Inflammatory macrophage treated with lipopolysaccharide for 4 hours (primary cell): ENCODE data around the gene SERTM1.
A peak's percentile ranks its signal among the peaks of the same experiment; 100 is the strongest.

ENCODE experiments used
- DNase-seq: peaks from one replicate; pipeline ENCODE4 v3.0.0-alpha.2; 2020

The SERTM1 gene

GRCh38 chr13:36712770-36713169 is 39.0 kb downstream of the SERTM1 start:
- DNase-seq, result no peak

DNA sequence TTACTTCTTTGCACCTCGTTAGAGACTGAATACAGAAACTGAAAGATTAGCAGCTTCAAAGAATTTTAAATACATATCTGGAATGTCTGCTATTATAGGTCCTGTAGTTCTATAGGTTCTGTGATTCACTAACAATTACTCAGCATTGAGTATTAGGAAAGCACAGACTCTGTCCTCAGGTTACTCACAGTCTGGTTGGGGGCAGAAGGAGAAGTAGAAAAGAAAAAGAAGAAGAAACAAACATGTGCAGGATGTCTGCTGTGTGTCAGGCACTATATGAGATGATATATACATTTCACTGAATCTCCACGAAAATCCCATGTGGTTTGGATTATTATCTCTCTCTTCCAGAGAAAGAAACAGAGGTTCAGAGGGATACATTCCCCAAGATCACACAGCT is 40.1 kb downstream of the SERTM1 start:
- DNase-seq, result peak; percentile 10

GRCh38 chr13:36715841-36716240 is 42.0 kb downstream of the SERTM1 start:
- no peak for DNase-seq

GRCh38 chr13:36717017-36717416 is 43.2 kb downstream of the SERTM1 start:
- DNase-seq, result no peak

DNA sequence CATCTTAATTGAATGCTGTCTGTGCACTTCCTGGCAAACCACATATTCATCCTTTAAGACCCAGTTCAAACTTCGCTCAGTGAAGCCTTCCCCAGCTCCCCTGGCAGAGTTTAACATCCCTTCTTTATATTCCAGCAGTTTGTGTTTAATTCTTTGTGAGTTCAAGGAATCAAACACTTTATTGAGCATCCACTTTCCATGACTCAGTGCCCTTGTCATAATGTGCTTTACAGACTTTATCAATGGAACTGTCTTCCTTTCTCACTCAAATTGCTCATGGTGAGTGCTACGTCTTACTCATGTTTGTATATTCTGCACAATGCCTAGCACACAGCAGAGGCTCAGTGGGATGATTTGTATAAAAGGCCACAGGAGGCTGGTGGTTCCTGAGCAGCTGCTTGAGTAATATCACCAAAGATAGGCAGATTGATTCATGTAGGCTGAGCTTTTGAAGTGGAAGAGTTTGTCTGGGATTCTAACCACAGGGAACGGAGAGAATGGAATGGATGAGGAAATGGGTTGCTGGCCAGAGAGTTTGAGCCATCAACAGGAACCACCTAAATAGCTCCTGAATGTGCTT is 44.2 kb downstream of the SERTM1 start:
- no peak for DNase-seq

DNA sequence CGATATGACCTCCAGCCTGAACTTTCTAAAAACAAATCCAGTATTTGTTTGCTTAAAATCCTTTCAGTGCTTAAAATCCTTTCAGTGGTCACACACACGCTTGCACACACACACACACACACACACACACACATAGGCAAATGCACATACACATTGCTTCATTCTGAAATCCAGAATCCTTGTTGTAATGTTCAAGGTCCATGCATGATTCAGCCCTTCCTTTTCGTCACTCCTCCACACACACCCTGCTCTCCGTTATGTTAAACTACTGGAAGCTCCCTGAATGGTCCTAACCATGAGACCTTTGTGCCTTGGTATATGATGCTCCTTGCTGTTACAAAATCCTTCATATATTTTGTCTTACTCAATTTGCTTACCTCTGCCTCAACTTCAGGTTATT is 44.9 kb downstream of the SERTM1 start:
- DNase-seq, result no peak

GRCh38 chr13:36724141-36724540 is 50.3 kb downstream of the SERTM1 start:
- DNase-seq, result no peak

DNA sequence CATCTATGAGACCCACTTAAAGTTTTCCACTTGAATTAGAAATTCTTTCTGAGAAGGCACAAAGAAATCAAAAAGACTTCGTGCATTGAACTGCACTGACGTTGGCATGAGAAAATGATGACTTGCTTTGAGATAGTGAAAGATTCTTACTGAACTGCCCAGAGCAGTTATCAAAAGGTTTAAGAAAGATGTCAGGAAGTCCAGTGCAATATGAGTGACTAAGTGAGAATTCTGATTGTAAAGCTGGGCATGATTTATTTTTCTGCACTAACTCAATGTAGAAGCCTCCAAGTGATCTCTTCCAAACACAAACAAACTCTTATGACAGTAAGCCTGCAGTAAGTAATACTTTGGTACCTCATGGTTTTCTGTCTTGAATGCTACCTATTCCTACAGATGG is 52.1 kb downstream of the SERTM1 start:
- DNase-seq, result no peak

- no peak for DNase-seq
These were observed 54.2 kb downstream of the SERTM1 start for GRCh38 chr13:36728006-36728405.

DNA sequence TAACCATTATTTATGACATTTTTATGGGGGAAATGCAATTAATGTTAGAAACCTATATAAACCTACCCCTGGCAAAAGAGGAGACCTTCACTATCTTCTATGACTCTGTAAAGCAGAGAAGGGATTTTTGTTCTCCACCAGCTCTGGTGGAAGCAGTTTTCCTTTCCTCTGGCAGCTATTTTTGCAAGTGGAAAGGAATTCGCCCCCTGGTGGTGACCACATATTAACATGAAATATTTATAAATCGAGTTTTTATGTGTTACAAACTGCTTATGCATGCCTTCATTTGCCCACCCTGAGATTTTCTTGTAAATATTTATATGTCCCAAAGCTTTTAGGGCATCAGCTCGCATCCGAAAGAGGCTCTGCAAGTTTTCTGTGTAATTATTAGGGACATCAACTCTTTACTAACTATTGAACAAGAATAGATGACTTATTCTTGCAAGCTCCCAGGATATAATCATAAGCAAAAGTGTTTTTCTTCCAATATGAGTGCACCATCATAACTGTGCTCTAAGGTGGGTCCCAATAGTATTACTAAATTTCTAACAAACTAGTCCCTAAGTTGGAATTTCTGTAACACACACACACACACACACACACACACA is 62.4 kb downstream of the SERTM1 start:
- DNase-seq, result peak; percentile 59

DNA sequence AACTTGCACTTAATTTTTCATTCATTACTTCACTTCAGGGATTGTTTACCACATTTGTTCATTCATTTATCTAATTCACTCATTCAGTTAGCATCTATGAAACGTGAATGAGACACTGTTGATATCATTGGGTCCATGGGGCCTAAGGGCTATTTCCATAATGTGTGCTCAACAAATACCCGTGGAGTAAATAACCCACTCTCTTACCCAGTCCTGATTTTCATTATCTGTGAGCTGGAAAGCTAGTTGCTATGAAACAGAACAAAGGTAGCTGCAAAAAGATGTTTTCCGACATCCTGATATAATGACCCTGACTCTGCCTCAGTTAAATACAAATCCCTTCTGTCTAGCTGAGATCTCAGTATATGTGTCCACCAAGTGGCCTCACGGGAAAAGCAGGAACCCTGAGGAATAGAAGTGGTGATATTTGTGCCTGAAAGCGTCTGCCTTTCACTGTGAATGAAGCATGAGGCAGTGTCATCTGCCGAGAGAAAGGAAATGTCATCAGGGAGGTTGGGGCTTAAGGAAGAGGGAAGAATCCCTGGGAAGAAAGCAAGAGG is 63.8 kb downstream of the SERTM1 start:
- no peak for DNase-seq

DNA sequence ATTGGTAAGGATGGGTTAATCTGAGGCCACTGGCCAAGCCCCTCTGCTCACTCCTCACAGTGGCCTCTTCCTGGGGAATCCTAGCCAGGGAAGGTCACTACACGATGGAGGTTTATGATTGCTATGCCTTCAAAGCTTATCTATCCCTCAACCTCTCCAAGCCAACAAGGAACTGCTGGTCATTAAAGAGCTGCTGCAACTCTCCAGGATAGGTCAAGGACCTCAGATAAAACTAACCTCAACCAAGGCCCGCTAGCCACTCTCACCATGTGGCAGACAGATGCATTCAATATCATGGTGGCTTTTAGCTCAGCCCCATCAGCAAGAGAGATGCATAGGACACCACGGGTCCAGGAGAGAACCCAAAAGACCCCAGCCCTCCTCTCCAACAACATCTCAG is 71.6 kb downstream of the SERTM1 start:
- DNase-seq, result no peak

- DNase-seq, result no peak
These were observed 72.2 kb downstream of the SERTM1 start for GRCh38 chr13:36746051-36746450.
